HG02588 (cell line): ENCODE measurements around the gene UGT2A2.
A peak's percentile ranks its signal among the peaks of the same experiment; 100 is the strongest.
"Not testable (repeated sequence)": the region's sequence is repeated elsewhere in the genome, so short reads cannot be mapped to it uniquely, and the experiment has no call there.

Source experiments
- ATAC-seq: cut with Tn5 transposase; IDR thresholded peaks from one replicate; pipeline ENCODE4 v1.9.1; 2021; ENCODE audit warnings: mild to moderate bottlenecking, moderate library complexity; ENCODE audit not compliant: unreplicated experiment

UGT2A2 gene

DNA sequence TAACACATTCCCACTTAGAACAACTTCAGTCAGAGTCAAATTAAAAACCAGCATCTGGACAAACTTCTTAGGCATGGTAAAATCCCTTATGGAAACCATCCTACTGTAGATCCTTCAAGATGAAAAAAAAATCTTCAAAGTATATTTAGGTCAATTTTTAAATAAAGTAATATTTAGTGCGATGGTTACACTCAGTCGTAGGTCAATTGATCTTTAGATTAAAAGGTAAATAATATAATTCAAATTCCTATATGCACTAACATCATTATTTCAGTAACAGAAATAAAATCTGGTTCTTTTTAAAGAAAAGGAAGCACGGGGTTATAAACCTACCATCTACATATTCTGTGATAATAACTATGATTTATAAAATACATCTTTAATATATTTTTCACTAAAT is at the start of gene UGT2A2:
Gene UGT2A2, minus strand, starts transcription at position 101 of the 400 bp plus-strand sequence. Its CDS starts 2 bp downstream, at position 99.
- no peak for ATAC-seq

DNA sequence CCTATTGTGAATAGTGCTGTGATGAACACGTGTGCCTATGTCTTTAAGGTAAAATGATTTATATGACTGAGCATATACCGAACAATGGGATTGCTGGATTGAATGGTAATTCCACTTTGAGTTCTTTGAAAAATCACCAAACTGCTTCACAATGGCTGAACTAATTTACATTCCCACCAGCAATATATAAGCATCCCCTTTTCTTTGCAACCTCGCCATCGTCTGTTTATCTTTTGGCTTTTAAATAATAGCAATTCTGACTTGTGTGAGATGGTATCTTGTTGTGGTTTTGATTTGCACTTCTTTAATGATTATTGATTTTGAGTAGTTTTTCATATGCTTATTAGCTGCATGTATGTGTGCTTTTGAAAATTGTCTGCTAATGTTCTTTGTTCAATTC is 45.4 kb upstream of the UGT2A2 start:
- no peak for ATAC-seq

DNA sequence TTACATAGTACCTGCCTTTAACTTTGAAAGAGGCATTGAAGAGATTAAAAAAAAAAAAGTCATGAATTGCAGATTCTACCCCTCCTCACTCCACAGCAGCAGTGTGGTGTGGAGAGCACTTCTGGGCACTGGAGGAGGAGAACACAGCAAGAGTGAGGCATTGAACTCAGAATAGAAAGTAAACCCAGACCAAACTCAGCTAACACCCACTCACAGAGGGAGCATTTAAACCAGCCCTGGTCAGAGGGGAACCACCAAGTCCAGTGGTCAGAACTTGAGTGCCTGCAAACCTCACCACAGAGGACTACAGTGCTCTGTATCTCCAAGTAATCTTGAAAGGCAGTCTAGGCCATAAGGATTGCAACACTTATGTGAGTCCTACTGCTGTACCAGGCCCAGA is 29.2 kb upstream of the UGT2A2 start:
- ATAC-seq, result peak; percentile 68

DNA sequence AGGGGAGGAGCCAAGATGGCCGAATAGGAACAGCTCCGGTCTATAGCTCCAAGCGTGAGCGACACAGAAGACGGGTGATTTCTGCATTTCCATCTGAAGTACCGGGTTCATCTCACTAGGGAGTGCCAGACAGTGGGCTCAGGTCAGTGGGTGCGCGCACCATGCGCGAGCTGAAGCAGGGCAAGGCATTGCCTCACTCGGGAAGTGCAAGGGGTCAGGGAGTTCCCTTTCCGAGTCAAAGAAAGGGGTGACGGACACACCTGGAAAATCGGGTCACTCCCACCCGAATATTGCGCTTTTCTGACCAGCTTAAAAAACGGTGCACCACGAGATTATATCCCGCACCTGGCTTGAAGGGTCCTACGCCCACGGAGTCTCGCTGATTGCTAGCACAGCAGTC is 24.6 kb upstream of the UGT2A2 start:
- ATAC-seq, result not testable (repeated sequence)

DNA sequence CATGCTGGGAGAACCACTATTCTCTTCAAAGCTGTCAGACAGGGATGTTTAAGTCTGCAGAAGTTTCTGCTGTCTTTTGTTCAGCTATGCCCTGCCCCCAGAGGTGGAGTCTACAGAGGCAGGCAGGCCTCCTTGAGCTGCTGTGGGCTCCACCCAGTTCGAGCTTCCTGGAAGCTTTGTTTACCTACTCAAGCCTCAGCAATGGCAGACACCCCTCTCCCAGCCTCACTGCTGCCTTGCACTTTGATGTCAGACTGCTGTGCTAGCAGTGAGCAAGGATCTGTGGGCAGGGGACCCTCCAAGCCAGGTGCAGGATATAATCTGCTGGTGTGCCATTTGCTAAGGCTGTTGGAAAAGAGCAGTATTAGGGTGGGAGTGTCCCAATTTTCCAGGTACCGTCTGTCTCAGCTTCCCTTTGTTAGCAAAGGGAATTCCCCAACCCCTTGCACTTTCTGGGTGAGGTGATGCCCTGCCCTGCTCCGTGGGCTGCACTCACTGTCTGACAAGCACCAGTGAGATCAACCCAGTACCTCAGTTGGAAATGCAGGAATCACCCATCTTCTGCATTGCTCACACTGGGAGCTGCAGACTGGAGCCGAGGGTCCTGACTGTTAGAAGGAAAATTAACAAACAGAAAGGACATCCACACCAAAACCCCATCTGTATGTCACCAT is 21.8 kb upstream of the UGT2A2 start:
- not testable (repeated sequence) for ATAC-seq

DNA sequence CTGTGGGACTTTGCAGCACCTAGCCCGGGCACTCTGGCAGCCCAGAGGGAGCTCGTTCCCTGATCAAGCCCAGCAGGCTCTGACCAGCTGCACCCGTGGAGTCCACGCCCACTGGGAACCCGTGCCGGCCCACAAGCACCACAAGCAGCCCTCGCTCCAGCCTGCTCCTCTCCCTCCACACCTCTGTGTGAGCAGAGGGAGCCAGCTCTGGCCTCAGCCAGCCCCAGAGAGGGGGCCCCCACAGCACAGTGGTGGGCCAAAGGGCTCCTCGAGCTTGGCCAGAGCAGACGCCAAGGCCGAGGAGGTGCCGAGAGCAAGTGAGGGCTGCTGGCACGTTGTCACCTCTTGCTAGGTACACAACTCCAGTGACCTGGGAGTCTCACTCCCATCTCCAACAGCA is 18.7 kb upstream of the UGT2A2 start:
- ATAC-seq, result no peak

DNA sequence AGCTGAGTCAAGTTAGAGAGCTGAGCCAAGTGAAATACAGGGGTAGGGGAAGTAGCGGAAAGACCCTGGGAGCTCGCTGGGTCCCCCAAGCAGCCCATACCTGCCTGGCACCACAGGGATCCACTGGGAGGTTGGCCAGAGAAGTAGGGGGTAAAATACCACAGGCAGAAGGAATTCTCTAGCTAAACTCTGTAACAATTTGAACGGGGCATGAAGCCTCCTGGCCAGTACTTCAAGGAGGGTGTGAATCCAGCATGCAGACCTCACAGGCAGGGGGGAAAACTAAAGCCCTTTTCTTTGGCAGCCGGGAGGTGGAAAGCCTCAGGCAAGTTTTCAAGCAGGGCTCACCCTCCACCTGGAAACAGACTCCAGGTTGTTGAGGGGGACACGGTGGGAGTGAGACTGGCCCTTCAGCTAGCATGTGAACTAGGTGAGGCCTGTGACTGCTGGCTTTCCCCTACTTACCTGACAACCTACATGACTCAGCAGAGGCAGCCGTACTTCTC is 17.3 kb upstream of the UGT2A2 start:
- no peak for ATAC-seq

DNA sequence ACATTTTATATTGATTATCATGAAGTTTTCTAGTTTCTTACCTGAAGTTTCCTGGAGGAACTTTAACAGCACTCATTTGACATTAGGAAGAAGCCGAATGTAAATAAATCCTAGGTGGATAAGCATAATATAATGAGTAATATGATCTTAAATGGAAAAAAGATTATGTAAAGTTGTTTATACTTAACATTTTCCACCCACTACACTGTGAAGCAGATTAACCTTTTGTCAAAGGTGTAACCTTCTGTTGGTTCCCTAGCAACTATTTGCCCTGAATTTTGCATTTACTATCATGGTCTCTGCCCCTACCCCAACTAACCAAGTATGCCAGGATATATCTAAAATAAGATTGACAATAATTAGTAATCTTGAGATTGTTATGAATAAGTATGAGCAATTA is 13.7 kb upstream of the UGT2A2 start, which contains the start of gene UGT2A1:
Gene UGT2A1, minus strand, starts transcription at position 101 of the 400 bp plus-strand sequence. CDS start 5,603 bp downstream, outside the sequence.
- no peak for ATAC-seq

DNA sequence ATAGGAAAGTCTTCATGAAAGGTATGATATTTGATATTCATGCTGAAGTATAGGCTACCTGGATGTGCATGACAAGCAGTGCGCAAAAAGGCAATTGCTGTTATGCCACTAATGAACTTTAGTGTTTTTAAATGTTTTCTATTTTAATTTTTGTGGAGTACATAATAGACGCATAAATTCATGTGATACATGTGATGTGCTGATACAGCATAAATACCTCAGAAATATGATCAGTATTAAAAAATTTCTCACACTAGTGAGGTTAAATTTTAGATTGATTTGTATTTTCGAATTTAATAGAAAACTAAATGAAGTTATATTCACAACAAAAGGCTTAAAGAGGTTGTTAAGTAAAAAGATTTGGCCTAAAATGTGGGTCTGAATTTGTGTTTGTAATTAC is 11.4 kb upstream of the UGT2A2 start:
- ATAC-seq, result no peak

DNA sequence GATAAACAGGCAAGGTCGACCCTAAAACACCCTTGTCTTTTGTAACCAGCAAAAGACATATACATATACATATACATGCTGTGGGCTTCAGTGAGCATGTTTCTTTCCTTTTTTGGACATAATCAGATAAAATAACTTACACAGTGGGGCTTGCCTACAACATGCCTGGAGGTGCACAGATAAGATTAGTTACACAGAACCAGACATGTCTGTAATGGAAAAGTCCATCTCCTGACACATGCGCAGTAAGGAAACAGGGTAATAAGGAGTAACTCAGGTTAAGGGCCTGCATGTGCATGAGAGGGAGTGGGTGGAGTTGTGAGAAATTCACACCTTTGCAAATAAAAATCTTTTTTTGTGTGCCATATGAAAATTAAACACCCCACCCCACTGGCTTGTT is 10.2 kb upstream of the UGT2A2 start:
- no peak for ATAC-seq

DNA sequence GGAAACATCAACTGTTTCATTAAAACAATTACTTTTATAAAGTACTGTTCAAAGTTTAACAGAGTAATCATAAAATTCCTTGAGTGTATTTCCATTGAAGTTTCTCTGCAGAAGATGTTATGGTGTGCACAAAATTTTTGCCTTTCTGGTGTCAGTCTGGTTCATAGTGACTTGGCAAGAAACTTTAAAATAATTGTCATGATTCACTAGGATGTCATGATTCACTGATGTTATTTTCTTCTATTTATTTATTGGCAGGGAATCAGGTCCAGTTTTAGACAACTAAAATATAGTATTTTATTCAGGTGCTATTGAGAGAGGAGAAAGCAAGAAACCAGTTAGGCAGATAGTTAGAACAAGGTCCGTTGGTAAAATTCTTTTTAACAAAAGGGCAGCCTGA is 9.8 kb upstream of the UGT2A2 start:
- ATAC-seq, result no peak

DNA sequence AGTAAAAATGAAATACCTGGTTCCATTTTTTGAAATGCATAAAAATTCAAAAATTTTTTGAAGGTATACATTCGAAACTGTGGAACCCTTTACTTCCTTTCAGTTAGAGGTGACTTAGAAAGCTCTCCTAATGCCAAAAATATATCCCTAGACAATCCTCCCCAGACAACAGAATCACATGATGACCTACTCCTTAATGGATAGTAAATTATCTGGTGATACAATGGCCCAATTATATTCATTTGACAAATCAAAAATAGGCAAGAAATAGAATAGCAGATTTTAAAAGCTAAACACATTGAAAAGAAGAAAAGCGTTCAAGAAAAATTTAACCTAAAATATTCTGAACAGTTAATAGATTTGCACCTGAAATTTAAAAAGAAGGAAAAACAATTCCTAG is 3.5 kb upstream of the UGT2A2 start:
- no peak for ATAC-seq

DNA sequence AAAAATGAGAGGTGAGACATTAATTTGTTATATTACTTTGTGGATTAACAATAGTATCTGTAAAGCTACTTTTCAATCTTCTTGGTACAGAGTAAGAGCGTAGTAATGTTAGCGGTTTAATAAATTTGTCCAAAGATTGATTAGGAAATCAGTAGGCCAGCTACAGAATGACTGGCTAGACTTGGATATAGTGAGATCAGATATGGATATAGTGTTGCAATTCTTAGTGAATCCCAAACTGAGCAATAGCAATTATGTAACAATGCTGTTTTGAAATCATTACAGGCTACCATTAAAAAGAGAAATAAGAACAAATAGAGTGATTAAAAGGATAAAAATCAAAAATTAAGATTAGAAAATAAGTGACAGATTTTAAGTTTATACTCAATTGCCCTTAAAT is 847 bp upstream of the UGT2A2 start:
- no peak for ATAC-seq

DNA sequence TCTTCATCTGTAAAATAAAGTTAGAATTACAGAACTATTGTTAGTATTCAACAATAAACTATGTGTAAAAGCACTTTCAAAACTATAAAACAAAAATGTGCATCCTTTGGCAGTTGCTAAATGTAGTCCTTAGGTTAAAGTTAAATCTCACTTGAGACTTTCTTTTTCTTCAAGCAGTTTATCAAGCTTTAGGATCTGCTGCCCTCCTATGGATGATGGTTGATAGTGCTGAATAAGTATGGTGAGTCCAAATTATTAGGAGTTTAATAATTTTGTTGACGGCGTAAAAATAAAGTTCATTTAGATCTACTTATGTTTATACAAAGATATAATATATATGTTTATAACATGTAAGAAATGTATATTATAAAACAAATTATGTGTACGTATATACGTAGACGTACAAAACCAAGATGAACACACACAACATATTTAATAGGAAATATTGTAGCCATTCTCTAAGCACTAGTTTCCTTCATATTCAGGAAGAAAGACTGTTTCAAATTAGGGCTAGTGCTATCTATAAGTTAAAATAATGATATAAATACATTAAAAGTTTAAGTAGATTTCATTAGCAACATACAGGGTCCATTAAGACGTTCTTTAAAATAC is 22.3 kb downstream of the UGT2A2 start:
- ATAC-seq, result no peak

DNA sequence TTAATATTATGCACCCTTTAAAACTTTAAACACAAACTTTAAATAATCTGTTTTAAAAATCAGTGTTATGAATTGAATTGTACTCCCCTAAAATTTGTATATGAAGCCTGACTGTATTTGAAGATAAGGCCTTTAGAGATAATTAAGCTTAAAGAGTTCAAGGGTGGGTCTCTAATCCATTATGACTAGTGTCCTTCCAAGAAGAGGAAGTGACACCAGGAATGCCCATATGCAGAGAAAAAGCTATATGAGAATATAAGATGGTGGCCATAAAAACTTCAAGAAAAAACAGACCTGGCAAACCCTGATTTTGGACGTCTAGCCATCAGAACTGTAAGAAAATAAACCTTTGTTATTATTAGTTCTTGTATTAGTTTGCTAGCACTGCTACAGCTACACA is 29.0 kb downstream of the UGT2A2 start:
- ATAC-seq, result no peak

DNA sequence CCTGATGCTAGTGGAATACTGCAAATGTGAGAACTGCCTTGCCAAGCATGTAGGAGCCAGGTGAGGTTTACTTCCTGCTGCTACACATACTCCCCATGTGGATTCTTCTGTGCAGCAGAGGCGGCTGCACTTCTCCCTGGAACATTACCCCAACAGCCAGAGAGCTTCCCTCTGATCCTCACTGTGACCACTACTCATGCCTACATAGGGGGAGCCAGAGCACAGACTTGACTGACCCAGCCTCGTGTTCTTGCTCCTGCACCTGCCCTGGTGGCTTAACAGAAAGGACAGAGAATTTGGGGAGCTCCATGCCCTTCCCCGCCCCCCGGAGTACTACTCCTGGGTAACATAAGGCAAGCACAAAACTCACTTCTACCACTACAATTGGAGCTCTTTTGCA is 38.4 kb downstream of the UGT2A2 start:
- ATAC-seq, result no peak

DNA sequence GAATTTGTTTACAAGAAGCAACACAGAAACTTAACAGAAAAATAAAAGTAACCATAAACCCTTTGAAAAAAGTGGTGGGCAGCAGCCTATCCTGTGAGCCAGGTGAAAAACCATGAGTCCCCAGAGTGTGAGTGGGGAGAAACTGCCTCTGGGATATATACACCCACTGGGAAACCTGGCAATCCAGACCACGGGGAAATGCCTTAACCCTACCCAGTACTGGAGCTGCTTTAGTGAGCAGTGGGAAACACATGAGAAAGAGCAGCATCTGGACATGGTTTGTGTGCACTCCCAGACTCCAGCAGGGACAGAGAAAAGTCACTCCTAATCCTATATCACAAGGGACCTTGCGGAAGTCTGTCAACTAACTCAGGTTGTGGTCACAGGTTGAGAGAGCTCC is 39.4 kb downstream of the UGT2A2 start:
- ATAC-seq, result no peak

DNA sequence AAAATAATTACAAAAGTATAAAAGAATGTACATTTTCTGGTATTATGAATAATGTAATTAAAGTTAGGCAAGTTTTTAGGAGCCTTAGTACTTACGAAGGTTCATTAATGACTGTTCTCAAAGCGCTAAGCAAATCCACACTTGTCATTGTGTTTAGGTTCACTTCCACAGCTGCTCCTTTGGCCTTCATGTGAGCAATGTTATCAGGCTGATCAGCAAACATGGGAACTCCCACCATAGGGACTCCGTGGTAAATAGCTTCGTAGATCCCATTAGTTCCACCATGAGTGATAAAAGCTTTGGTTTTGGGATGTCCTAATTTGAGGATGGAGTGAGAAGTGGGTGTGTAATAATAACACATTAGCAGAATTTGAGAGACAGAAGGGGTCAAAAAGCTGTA is 45.1 kb downstream of the UGT2A2 start:
- no peak for ATAC-seq

DNA sequence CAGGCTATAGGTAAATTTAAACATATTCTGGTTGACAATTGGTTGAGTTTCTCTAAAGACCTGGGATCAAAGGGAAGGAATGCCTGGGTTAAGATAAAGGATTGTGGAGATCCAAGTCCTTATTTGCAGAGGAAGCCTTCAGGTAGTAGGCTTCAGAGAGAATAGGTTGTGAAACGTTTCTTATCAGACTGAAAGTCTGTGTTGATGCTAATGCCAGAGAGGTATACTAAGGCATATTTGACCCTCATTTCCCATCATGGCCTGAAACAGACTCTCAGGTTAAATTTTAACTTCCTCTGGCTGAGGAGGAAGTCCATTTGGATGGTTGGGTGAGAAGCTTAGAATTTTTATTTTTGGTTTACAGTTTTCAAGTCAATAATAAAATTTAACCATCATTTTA is 48.1 kb downstream of the UGT2A2 start:
- no peak for ATAC-seq

DNA sequence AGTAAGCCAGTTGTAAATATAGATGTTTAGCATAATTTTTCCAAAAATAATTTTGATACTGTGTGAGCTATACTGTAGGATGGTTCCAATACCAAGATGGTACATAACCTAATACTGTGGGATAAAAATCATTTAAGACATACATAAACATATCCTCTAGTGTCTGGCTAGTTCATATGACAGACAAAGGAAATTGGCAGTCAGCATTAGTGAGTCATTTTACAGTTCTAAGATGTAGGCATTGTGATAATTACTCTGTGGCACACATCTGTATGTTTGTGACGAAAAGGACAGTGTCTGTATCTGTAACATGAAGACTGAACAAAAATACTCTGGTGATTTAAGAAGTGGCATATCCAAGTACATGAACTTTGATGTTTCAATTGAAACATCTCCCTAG is 49.6 kb downstream of the UGT2A2 start:
- no peak for ATAC-seq

DNA sequence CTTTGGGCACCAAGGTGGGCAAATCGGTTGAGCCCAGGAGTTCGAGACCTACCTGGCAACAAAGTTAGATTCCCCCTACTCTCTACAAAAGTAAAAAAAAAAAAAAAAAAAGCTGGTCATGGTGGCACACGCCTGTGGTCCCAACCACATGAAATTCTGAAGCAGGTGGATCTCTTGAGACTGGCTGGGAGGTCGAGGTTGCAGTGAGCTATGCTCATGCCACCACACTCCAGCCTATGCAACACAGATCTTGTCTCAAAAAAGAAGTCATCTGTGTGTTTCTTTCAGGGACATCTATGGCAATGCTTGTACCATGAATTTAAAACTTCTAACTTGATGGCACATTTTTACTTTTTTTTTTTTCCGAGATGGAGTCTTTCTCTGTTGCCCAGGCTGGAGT is 55.3 kb downstream of the UGT2A2 start:
- no peak for ATAC-seq

DNA sequence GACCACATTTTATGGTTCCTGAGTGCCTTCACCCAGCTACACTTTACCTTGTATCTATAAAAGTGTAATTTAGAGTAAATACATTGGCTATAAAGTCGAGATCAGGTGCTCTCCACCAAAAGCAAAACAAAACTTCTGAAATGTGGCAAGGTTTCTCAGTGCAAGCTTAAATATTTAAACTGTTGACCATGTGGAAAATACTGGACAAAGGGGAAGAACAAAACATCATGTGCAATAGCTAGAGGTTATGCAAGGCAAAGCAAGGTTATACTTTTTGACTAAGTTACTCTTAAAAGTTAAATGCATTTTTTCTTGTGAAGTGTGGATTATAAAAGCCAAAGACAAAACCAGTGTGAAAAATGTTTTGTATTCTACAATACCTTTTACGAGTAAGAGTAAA is 55.9 kb downstream of the UGT2A2 start:
- ATAC-seq, result no peak

DNA sequence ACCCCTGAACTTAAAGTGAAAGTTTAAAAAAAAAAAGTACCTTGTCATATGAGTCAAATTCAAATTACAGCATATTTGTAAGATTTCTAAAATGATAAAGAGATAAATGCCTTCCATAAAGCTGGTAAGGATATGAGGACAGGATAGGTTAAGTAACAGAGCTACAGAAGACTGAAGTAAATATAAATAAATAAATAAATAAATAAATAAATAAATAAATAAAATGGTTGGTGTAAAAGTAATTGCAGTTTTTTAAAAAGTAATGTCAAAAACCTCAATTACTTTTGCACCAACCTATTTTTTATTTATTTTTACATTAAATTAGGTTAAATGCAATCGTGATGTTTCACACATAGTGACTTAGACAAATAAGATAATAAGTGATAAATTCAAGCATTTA is 62.2 kb downstream of the UGT2A2 start:
- ATAC-seq, result no peak
